Aorta (tissue), 5 donors: Measurements from ENCODE around the gene FAM193B. TPM values are rescaled to one million over a fixed set of nuclear protein-coding genes. Genes with fewer than 3 reads are reported as not detected.

ENCODE experiments used
- ATAC-seq: fragments of 200-7000 bp; cut with Tn5 transposase; one replicate; pipeline ENCODE4 v1.9.1; 2022; ENCODE audit warnings: moderate library complexity; ENCODE audit not compliant: low FRiP score
- DNase-seq, 2 donors: peaks; one replicate each; pipeline ENCODE4 v3.0.0-alpha.2; 2020
- H3K27ac ChIP-seq, 2 donors: one replicate each; pipeline ENCODE4 v1.5.1; 2013; ENCODE audit warnings: low read length in 2 of 2, mild to moderate bottlenecking in 2 of 2, moderate library complexity in 2 of 2, control low read depth in 1 of 2, inconsistent platforms in 1 of 2, low read depth in 1 of 2
- H3K27me3 ChIP-seq, 2 donors: one replicate each; pipeline ENCODE4 v1.6.1; 2013; ENCODE audit warnings: control low read depth in 1 of 2, low read length in 1 of 2, mild to moderate bottlenecking in 1 of 2, moderate library complexity in 1 of 2; ENCODE audit not compliant: insufficient read depth in 2 of 2, control insufficient read depth in 1 of 2
- H3K36me3 ChIP-seq, 2 donors: one replicate each; pipeline ENCODE4 v1.6.1; 2013; ENCODE audit warnings: control low read depth in 1 of 2, low read length in 1 of 2, mild to moderate bottlenecking in 1 of 2; ENCODE audit not compliant: insufficient read depth in 2 of 2, control insufficient read depth in 1 of 2
- H3K4me1 ChIP-seq, 2 donors: one replicate each; pipeline ENCODE4 v1.6.1; 2013; ENCODE audit warnings: low read length in 2 of 2, control low read depth in 1 of 2, mild to moderate bottlenecking in 1 of 2, moderate library complexity in 1 of 2; ENCODE audit not compliant: insufficient read depth in 2 of 2, control insufficient read depth in 1 of 2
- H3K4me3 ChIP-seq, 2 donors: one replicate each; pipeline ENCODE4 v1.5.1; 2013; ENCODE audit warnings: low read length in 2 of 2, control low read depth in 1 of 2, mild to moderate bottlenecking in 1 of 2
- H3K9me3 ChIP-seq: one replicate; pipeline ENCODE4 v1.6.1; 2013; ENCODE audit warnings: mild to moderate bottlenecking, low read length; ENCODE audit not compliant: control insufficient read depth
- WGBS, 2 donors: extraction: QIAGEN DNeasy Blood & Tissue Kit; methylation state at CpG; one replicate each; pipeline ENCODE4 v1.1.7; 2013; 5-methylcytosine and 5-hydroxymethylcytosine counted together
- intact Hi-C, 2 donors: fragments of 100-400 bp; cut with DNase I; formaldehyde crosslinking; loops; one replicate each; pipeline versions ENCODE4 v1.14.2 to v1.15.0; 2022
- polyA plus RNA-seq, 2 donors: library from polyadenylated mRNA; stranded (reverse); fragments of 200-250 nt; gene quantifications; one replicate each; pipeline ENCODE4 v1.2.3, GENCODE V29; 2013
- total RNA-seq, 2 donors: library from RNA; stranded (reverse); fragmentation: NEBNext Ultra II Directional; extraction: Animal tissue kit (Norgen Biotek cat#: 25700); gene quantifications; one replicate each; pipeline ENCODE4 v1.2.1, GENCODE V29; 2021
- donor health status: healthy with polysubstance abuse.
- donor health status: Bipolar disorder and iron deficiency.
- donor health status: DM: no; HTN: no; CAD: no.
- donor health status: DM: no; HTN: no; CAD: no.
- donor health status: DM: yes; HTN: yes; CAD: no.

The FAM193B gene
- total and polyA plus RNA-seq, 4 donors, result 49.5 to 533 (median 90.0) TPM

DNA sequence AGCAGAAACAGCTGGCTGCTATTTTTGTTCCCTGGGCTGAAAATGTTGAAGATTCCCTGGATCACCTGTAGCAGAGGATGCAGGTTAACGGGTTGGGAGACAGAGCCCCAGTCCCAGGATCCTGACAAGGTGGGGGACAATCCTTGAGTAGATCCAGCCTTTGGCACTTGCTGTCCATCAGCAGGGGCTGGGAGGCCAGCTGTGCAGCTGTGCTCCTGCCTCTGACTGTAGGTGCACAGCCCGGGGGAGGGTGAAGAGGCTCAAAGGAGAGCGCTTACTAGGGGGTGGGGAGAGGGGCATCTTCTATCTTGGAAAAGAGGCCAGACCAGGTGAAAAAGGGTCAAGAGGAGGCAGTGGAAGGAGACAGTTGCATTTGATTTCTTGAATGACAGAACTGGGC is 34.1 kb downstream of the FAM193B start:
- Histone ChIP-seq H3K27ac (no peak overlapping the region), H3K9me3 (no peaks in the 10 kb centered on the region), H3K4me1 (no peaks in the 10 kb centered on the region), H3K27me3 (no peaks in the 10 kb centered on the region), H3K36me3 (peaks cover 3 to 9% of the 10 kb centered on the region in 2 donors), H3K4me3 (no peak overlapping the region)
- WGBS, 2 donors, result 89 to 90% methylated on average over 3 of the region's 3 CpGs
- intact Hi-C loops, result no loop called here
- ATAC-seq (no peak), DNase-seq (peak; percentile 27 to 29)

DNA sequence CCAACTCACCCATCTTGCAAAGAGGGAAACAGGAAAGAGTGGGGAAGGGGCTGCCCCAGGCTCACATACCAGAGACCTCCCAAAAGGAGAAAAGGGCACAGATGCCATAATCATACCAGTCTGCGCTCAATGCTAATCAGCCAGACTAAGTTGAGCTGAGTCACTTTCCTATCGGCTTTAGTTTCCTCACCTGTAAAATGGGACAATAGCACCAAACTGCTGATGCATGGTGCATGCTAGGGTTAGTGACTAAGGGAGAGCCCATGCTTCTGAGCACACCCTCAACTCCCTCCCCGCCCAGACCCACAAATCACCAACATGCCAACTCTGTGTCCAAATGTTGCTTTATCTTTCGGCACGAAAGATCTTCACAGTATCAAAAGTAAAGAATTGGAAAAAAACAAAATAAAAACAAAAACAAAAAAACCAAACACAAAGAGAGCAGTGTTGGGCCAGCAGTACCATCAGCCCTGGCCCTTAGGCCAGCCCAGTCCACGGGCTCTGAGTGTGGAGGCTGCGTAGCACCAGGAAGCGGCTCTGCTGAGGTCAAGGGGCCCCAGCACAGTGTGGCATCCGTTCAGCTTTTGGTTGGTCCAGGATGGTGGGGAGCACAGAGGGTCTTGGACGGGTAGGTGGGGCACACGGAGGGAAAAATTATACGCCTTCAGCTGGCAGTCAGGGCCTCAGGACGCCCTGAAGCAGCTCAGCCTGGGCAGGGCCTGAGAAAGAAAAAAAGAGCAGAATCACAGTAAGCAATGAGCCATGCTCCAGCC is 34.7 kb downstream of the FAM193B start:
- Histone ChIP-seq H3K27ac (no peak overlapping the region), H3K36me3 (peaks cover 3 to 9% of the 10 kb centered on the region in 2 donors), H3K4me1 (no peaks in the 10 kb centered on the region), H3K4me3 (no peak overlapping the region), H3K9me3 (no peaks in the 10 kb centered on the region), H3K27me3 (no peaks in the 10 kb centered on the region)
- WGBS, 2 donors, result 80% methylated on average over 13 of the region's 13 CpGs
- intact Hi-C loops, result no loop called here
- no peak for ATAC-seq
- peak; percentile 23 to 63 for DNase-seq

DNA sequence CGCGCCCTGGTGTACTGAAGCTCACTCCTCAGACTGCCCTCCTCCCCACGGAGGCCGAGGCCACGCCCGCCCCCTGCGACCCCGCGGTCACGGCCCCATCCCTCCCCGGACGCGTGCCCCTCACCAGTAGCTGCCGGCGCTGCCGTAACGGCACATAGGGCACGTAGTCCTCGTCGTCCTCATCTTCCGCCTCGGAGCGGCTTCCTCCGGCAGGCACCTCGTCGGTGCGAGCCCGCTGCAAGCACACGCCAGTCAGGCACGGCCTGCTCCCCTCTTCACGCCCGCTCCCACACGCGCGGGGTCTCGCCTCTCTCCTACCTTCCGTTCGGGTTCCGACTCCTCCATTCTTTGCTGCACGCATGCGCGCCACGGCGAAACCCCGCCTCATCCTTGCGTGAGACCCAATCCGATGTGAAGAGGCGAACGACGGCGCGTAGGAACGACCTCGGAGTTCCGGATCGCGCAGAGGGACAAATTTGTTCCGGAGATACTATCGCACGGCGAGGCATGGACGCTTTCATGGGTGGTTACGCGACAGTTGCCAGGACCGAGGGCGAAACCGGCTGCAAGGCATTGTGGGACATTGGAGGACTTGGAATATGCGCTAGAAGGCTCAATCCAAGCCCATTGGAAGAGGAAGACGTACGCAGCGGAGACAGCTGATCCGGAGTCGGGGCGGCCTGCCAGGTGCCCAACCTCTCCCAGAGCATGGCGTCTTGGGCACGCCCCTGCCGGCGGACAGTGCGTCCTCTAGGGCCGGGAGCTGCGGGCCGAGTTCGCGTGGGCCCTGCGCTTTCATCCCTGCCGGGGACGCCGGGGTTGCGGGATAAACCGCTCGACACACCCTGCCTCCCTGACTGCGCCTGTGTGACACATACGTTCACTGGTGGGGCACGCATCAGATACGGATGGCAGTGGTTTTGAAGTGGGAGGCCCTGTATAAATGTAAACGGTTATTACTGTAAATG is 37.5 kb downstream of the FAM193B start, which contains the start of gene DDX41:
Gene DDX41 (minus strand): TSS at position 361 of the 968 bp plus-strand sequence. CDS start 16 bp downstream, at position 345.
- DNase-seq (peak; percentile 99), ATAC-seq (peak; percentile 95)
- H3K27me3 ChIP-seq, result no peaks in the 10 kb centered on the region
- peaks cover 3 to 7% of the 10 kb centered on the region in 2 donors for H3K36me3 ChIP-seq
- peak within 1 kb of the TSS in 1 of 2 donors; percentile 43 for H3K27ac ChIP-seq
- 0% methylated on average over 95 to 96 of the region's 96 CpGs for WGBS, 2 donors
- no peaks in the 10 kb centered on the region for H3K9me3 ChIP-seq
- intact Hi-C loops, result no loop called here
- H3K4me1 ChIP-seq, result no peaks in the 10 kb centered on the region
- H3K4me3 ChIP-seq, result peak within 1 kb of the TSS; percentile 9 to 47

DNA sequence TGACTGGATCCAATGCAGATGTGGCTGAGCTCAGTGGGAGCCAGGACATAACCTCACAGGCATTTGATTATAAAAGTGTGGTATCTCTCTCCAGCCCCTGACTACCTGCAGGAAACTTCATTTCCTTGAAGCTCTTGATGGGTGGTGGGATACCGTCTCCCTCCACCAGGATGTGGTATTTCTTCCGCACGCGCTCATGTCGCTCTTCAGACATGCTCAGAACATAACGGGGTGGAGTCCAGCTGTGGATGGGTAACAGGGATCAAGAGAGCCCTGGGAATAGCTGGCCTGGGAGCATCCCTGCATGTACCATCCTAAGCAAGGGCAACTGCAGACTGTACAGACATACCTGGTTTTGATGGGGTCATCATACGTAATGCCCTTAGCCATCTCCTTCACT is 38.8 kb downstream of the FAM193B start:
- no peak overlapping the region for H3K27ac ChIP-seq
- H3K4me3 ChIP-seq, result no peak overlapping the region
- 85 to 89% methylated on average over 7 of the region's 7 CpGs for WGBS, 2 donors
- no peaks in the 10 kb centered on the region for H3K27me3 ChIP-seq
- ATAC-seq, result no peak
- H3K9me3 ChIP-seq, result no peaks in the 10 kb centered on the region
- no peak for DNase-seq
- intact Hi-C loops, result no loop called here
- peaks cover 2 to 3% of the 10 kb centered on the region in 2 donors for H3K36me3 ChIP-seq
- H3K4me1 ChIP-seq, result no peaks in the 10 kb centered on the region

DNA sequence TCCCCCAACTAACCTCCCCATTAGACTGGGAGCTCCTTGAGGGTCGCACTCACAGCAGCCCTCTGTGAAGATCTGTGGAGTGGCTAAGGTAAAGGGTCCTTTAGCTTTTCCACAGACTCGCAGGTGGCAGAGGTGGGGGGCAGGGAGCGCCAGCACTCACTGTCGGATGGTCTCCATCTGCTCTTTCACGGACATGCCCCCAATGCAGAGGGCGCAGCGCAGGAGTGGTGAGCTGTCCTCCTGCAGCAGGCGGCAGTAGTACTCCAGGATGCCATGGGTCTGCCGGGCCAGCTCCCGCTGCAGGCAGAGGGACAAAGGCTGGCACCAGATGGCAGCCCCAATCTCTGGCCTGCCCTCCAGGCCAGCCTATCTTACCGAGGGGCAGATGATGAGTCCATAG is 39.8 kb downstream of the FAM193B start:
- no peak overlapping the region for H3K4me3 ChIP-seq
- no peak for DNase-seq
- H3K36me3 ChIP-seq, result peaks cover 0 to 2% of the 10 kb centered on the region in 2 donors
- intact Hi-C loops, result no loop called here
- no peak for ATAC-seq
- no peaks in the 10 kb centered on the region for H3K27me3 ChIP-seq
- WGBS, 2 donors, result 95% methylated on average over 11 of the region's 11 CpGs
- no peak overlapping the region for H3K27ac ChIP-seq
- H3K9me3 ChIP-seq, result no peaks in the 10 kb centered on the region
- no peaks in the 10 kb centered on the region for H3K4me1 ChIP-seq

DNA sequence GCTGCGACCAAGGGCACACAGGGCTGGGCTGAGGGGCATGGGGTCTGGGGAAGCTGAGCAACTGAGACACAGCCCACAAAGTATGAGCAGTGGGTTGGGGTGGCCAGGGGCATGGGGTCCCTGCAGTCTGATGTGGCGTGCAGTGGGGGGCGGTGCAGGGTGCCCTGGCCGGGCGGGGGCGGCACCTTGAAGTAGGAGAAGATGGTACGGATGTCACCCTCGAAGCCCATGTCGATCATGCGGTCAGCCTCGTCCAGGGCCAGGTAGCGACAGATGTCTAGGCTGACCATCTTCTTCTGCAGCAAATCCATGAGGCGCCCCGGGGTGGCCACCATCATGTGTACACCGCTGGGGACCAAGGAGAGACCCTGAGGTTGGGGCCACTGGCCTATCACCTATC is 40.9 kb downstream of the FAM193B start:
- no peaks in the 10 kb centered on the region for H3K27me3 ChIP-seq
- ATAC-seq (no peak), DNase-seq (peak in 1 of 2 donors; percentile 53)
- no peak overlapping the region for H3K27ac ChIP-seq
- no peaks in the 10 kb centered on the region for H3K4me1 ChIP-seq
- H3K4me3 ChIP-seq, result no peak overlapping the region
- peaks cover 0 to 2% of the 10 kb centered on the region in 2 donors for H3K36me3 ChIP-seq
- no peaks in the 10 kb centered on the region for H3K9me3 ChIP-seq
- intact Hi-C loops, result no loop called here
- WGBS, 2 donors, result 95% methylated on average over 15 of the region's 15 CpGs

DNA sequence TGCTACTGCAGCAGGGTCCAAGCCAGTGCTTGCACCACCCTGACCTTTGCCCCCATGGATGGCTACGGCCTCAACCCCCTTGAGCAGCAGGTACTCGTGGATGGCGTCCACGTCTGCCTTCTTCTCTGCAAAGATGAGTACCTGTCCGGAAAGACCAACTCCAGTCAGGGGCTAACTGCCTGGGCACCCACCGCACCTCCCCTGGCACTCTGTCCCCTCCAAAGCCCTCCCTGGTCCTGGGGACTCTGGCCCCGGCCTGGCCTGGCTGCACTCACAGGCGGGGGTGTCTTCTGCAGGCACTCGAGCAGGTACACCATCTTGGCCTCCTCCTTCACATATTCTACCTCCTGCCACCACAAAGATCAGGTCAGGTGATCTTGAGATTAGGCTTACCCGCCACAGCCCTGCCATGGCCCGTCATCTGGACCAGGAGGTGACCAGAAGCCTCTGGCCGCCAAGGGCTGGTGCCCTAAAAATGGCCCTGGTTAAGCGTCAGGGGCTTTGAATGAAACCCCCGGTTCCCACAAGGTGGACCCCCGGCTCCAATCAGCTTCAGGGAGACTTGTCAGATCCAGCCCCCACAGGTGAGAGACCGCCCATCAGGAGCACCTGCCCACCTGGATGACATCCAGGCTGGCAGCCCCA is 41.5 kb downstream of the FAM193B start:
- no peak overlapping the region for H3K4me3 ChIP-seq
- intact Hi-C loops, result no loop called here
- ATAC-seq (no peak), DNase-seq (no peak)
- peaks cover 0 to 2% of the 10 kb centered on the region in 2 donors for H3K36me3 ChIP-seq
- H3K27ac ChIP-seq, result no peak overlapping the region
- H3K4me1 ChIP-seq, result no peaks in the 10 kb centered on the region
- H3K9me3 ChIP-seq, result no peaks in the 10 kb centered on the region
- H3K27me3 ChIP-seq, result no peaks in the 10 kb centered on the region
- 88 to 90% methylated on average over 16 of the region's 16 CpGs for WGBS, 2 donors
